Epithelial cell of esophagus (primary cell): ENCODE results near the gene GIMAP5.
"Not testable (repeated sequence)": the region's sequence is repeated elsewhere in the genome, so short reads cannot be mapped to it uniquely, and the experiment has no call there.

Experiments
- DNase-seq: peaks from one replicate; pipeline ENCODE4 v3.0.0; 2010; ENCODE audit warnings: low read depth
- H3K4me3 ChIP-seq: 2 replicates; pipeline ENCODE4 v1.5.1; 2011; ENCODE audit warnings: mild to moderate bottlenecking, low read length, control low read depth
- TF ChIP-seq, protein P1 (sequence below): IDR thresholded peaks from 2 replicates; pipeline ENCODE4 v1.5.1; 2011; ENCODE audit warnings: low read depth, mild to moderate bottlenecking, low read length, control low read depth, inconsistent platforms; ENCODE audit not compliant: insufficient read depth; ENCODE audit errors: missing control alignments

Gene GIMAP5

DNA sequence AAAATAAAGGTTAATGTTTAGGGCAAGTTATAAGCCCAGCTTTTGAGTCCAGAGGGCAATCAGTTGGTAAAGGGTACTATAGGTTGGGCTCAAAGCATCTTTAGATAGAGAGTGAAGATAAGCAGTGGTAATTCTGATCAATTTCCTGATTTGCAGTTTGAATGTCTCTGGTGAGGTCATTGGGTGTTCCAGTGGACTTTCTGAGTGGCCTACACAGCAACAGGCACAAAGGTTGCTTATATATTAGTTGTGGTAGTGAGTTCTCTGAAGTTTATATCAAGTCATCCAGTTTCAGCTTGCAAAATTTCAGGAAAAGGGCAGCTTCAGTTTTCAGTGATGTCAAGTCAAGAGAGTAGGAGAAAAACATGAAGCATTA, 29.1 kb downstream of the GIMAP5 start:
- TF ChIP-seq, protein P1, sequence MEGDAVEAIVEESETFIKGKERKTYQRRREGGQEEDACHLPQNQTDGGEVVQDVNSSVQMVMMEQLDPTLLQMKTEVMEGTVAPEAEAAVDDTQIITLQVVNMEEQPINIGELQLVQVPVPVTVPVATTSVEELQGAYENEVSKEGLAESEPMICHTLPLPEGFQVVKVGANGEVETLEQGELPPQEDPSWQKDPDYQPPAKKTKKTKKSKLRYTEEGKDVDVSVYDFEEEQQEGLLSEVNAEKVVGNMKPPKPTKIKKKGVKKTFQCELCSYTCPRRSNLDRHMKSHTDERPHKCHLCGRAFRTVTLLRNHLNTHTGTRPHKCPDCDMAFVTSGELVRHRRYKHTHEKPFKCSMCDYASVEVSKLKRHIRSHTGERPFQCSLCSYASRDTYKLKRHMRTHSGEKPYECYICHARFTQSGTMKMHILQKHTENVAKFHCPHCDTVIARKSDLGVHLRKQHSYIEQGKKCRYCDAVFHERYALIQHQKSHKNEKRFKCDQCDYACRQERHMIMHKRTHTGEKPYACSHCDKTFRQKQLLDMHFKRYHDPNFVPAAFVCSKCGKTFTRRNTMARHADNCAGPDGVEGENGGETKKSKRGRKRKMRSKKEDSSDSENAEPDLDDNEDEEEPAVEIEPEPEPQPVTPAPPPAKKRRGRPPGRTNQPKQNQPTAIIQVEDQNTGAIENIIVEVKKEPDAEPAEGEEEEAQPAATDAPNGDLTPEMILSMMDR, result no peak
- no peak for DNase-seq
- H3K4me3 ChIP-seq, result no peak overlapping the region

GRCh38 chr7:150769768-150770167, 32.5 kb downstream of the GIMAP5 start:
- H3K4me3 ChIP-seq, result no peak overlapping the region
- no peak for DNase-seq
- TF ChIP-seq, protein P1, result no peak

- H3K4me3 ChIP-seq, DNase-seq: not testable (repeated sequence)
Measured at GRCh38 chr7:150774131-150774530, 36.9 kb downstream of the GIMAP5 start.

- no peak for DNase-seq
- TF ChIP-seq, protein P1, result no peak
- H3K4me3 ChIP-seq, result no peak overlapping the region
Measured at GRCh38 chr7:150778014-150778737, 41.0 kb downstream of the GIMAP5 start.

DNA sequence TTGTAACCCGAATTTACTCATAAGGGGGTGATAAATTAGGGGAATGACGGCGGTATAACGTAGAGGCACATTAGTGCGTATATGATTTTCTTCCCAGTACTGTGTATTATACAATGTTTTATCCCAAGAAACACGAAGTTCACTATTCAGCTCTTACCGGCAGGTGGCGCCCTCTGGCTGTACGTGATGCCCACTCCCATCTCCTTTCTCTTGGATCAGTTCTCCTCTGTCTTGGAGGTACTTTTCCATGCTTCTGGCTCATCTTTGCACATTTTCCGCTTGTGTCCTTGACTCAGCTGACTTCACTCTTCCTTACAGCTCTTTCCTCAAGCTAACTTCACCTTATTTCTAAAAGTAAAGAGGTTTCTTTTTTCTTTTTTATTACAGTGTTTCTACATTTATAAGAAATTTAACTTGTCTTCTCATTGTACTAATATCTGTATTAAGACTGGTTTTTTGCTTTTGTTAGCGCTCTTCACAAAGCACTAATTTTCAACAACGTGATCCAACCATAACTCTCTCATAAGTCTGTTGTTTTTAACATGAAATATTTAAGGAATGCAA, 41.6 kb downstream of the GIMAP5 start:
- peak; percentile 72 for DNase-seq
- TF ChIP-seq, protein P1, result peak; percentile 93
- H3K4me3 ChIP-seq, result no peak overlapping the region

DNA sequence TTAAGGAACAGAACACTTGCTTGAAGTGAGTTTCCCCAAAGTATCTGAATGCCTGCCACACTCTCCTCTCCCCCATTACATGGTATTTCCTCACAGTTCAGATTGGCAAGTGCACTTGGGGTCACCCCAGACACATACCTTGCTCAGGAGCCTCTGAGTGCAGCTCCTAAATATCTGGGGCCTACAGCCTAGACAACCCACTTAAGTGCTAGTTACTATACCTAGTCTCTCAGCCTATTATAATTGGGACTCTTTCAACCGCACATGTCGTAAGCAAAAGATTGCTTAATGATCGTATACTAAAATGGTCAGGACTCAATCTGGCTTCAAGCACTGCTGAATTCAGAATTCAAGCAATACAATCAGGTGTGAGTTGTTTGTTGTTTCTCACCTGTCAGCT, 43.1 kb downstream of the GIMAP5 start:
- TF ChIP-seq, protein P1, result no peak
- H3K4me3 ChIP-seq, result no peak overlapping the region
- DNase-seq, result no peak

GRCh38 chr7:150781103-150781502, 43.9 kb downstream of the GIMAP5 start:
- TF ChIP-seq, protein P1, result no peak
- H3K4me3 ChIP-seq, result no peak overlapping the region
- no peak for DNase-seq
